GM18502 (cell line): ENCODE results near the gene SLC48A1.

ENCODE experiments used
- ATAC-seq: cut with Tn5 transposase; IDR thresholded peaks from one replicate; pipeline ENCODE4 v1.9.1; 2021; ENCODE audit warnings: mild to moderate bottlenecking; ENCODE audit not compliant: unreplicated experiment, poor library complexity

The SLC48A1 gene

DNA sequence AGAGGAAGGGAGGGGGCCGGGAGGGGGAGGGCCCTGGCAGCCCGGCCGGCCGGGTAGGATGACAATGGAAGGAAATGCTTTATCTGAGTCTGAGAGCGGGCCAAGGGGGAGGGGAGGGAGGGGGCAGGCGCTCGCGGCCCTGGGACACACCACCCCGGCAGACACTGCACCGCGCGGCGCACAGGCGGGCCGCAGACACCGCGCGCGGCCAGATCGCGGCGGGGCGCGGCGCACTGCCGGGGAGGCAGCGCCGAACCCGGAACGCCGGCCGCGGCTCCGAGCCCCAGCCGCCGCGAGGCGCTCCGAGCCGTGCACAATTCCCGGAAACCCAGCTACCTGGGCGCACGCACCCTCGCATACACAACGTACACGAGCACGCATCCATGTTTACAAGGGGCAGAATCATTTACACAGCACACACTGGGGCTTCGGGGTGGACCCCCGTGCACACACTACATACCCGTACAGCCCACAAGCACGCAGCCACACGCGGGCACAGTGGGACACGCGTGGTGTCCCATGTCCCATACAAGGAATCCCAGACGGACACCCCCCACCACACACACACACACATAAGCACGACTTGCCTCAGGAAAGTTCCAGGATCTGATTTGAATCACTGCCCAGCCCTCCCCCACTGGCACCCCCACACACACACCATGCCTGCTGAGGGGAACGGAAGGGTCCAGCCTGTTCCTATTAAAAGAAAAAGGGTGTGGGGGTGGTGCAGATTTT lies 47.0 kb downstream of the SLC48A1 start, which contains the start of gene HDAC7:
Gene HDAC7, minus strand, starts transcription at position 8 of the 735 bp plus-strand sequence. CDS start 118 bp downstream, outside the sequence.
- ATAC-seq: peak; percentile 39

DNA sequence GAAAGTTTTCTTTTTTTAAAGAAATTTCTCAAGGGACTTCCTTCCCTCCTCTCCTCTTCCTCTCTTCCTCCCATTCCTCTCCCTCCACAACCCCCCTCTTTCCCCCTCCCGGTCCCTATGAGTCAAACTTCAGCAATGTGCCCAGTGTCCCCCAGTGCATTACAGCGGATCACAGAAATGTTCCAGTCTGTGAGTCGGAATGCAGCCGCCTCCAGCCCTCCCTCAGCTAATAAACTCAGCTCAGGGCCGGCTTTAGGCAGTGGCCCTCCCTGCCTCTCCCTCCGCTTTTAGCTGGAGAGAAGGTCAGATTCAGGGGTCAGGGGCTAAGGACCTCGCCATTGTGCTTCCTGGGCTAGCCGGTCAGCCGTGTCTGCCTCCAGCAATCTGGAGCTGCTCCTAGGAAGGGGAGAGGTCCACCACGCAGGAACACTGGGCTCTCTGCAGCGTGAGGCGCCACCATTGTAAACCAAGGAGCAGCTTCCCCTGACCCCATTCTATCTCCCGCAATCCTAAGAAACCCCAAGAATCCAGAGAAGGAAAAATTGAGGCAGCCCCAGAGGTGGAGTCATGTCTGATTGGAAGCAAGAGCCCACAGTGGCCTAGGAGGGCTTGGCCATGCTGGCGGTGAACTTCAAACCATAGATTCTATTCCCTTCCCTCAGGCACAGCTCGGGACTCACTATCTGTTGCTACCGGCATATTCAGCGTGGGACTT lies 47.8 kb downstream of the SLC48A1 start:
- no peak for ATAC-seq

DNA sequence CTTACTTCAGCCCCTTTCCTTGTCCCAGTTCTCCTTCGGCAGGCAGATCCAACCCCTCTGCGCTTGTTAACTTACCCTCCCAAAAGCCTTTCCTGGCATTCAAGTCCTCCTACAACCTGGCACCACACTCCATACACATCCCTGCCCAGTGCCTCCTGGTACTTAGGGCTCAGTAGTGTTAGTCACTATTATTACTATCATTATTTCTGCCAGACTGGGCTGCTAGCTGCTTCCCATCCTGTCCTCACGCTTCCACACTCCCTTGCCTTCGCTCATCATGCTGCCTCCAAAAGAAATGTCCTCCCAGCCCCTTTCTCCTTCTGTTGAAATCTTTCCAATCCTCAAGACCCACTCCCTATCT lies 48.3 kb downstream of the SLC48A1 start:
- ATAC-seq: no peak

- no peak for ATAC-seq
Measured at GRCh38 chr12:47822401-47822800, 49.4 kb downstream of the SLC48A1 start.

GRCh38 chr12:47822863-47823262 lies 49.8 kb downstream of the SLC48A1 start:
- ATAC-seq: no peak

- ATAC-seq: no peak
Measured at GRCh38 chr12:47823422-47824086, 50.5 kb downstream of the SLC48A1 start.

DNA sequence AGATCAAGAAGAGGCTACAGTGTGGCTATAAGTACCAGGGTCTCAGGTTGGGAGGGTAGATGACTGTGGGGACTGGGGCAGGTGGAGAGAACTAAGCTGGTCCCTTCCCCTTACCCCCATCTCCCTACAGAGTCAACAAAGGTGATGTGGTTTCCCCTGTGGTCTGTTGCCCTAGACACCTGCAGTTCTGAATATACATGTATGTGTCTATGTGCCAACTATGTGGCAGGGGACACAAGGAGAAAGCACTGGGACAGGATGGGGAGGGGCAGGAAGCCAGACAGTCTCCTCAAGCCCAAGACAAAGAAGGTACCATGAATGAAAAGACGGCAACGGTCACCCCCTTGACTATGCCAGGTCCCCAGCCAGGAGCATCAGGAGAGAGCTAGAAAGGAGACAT lies 51.2 kb downstream of the SLC48A1 start:
- no peak for ATAC-seq

- no peak for ATAC-seq
Measured at GRCh38 chr12:47824635-47825034, 51.6 kb downstream of the SLC48A1 start.

DNA sequence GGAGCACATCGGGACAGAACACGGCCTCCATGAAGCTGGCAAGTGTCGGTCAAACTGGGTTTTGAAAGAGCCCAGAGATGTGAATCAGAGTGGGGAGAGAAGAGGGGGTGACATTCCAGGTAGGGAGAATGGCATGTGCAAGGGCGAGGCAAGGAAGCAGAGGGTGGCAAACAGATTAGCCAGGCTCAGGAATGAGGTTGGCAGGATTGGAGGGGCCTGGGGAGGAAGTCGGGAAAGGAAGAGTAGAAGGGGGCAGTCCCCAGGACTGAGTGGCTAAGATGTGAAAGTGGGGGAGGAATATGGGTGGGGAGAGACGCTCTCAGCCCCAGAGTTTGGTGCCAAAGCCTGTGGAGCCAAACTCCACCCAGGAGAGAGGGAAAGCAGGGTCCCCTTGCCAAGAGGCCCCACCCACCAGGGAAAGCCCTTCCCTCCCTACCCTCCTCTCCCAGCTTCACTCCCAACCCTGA lies 52.2 kb downstream of the SLC48A1 start:
- ATAC-seq: no peak

GRCh38 chr12:47828008-47828975 lies 55.3 kb downstream of the SLC48A1 start:
- no peak for ATAC-seq

GRCh38 chr12:47828976-47829482 lies 56.0 kb downstream of the SLC48A1 start:
- no peak for ATAC-seq

GRCh38 chr12:47829584-47829983 lies 56.5 kb downstream of the SLC48A1 start:
- ATAC-seq: no peak
